Activated CD8-positive, alpha-beta memory T cell treated with anti-CD3 and anti-CD28 coated beads, Interleukin-2, amount 50 U/mL, for 48 hours (primary cell): ENCODE measurements around the gene DMBX1.

ENCODE experiments used
- DNase-seq: peaks from one replicate; pipeline ENCODE4 v3.0.0-alpha.2; 2020

DMBX1 gene

GRCh38 chr1:46484783-46485490, 4.7 kb upstream of the DMBX1 start:
- DNase-seq = no peak

- no peak for DNase-seq
These were observed 3.8 kb upstream of the DMBX1 start for GRCh38 chr1:46485564-46486431.

GRCh38 chr1:46486432-46487015, 3.1 kb upstream of the DMBX1 start:
- no peak for DNase-seq

- DNase-seq = no peak
These were observed 1.8 kb upstream of the DMBX1 start for GRCh38 chr1:46487818-46488218.

- DNase-seq = no peak
These were observed 1.1 kb upstream of the DMBX1 start for GRCh38 chr1:46488343-46489168.

GRCh38 chr1:46489169-46489637, 433 bp upstream of the DMBX1 start:
- DNase-seq = peak; percentile 72

- no peak for DNase-seq
These were observed 695 bp downstream of the DMBX1 start for GRCh38 chr1:46490406-46490655.

GRCh38 chr1:46490656-46491442, 1.2 kb downstream of the DMBX1 start:
- DNase-seq = no peak

- no peak for DNase-seq
These were observed 2.0 kb downstream of the DMBX1 start for GRCh38 chr1:46491443-46492268.

- DNase-seq = no peak
These were observed 2.7 kb downstream of the DMBX1 start for GRCh38 chr1:46492269-46492853.

- DNase-seq = no peak
These were observed 3.2 kb downstream of the DMBX1 start for GRCh38 chr1:46492871-46493270.

- DNase-seq = no peak
These were observed 3.8 kb downstream of the DMBX1 start for GRCh38 chr1:46493316-46494032.

- DNase-seq = no peak
These were observed 5.3 kb downstream of the DMBX1 start for GRCh38 chr1:46494910-46495309.

- DNase-seq = no peak
These were observed 6.1 kb downstream of the DMBX1 start for GRCh38 chr1:46495778-46496177.

- DNase-seq = no peak
These were observed 6.9 kb downstream of the DMBX1 start for GRCh38 chr1:46496505-46496904.

GRCh38 chr1:46497020-46497419, 7.4 kb downstream of the DMBX1 start:
- DNase-seq = no peak

GRCh38 chr1:46497665-46498064, 8.0 kb downstream of the DMBX1 start:
- DNase-seq = no peak

- DNase-seq = no peak
These were observed 11.9 kb downstream of the DMBX1 start for GRCh38 chr1:46501528-46501927.

GRCh38 chr1:46503421-46503820, 13.8 kb downstream of the DMBX1 start:
- no peak for DNase-seq
